KBM-7 (cell line): ENCODE measurements around the gene ZBTB12.
"Not testable (repeated sequence)": the region's sequence is repeated elsewhere in the genome, so short reads cannot be mapped to it uniquely, and the experiment has no call there.

ENCODE experiments used
- DNase-seq: peaks from one replicate; pipeline ENCODE4 v3.0.0-alpha.2; 2015
- in situ Hi-C: fragments of 300-500 bp; cut with MboI; formaldehyde crosslinking; loops from 2 replicates; pipeline ENCODE4 v1.14.3; 2020; ENCODE audit warnings: low sequenced_read_pairs, low pct_unique_long_range_greater_than_20kb, mixed read lengths

Gene ZBTB12

DNA sequence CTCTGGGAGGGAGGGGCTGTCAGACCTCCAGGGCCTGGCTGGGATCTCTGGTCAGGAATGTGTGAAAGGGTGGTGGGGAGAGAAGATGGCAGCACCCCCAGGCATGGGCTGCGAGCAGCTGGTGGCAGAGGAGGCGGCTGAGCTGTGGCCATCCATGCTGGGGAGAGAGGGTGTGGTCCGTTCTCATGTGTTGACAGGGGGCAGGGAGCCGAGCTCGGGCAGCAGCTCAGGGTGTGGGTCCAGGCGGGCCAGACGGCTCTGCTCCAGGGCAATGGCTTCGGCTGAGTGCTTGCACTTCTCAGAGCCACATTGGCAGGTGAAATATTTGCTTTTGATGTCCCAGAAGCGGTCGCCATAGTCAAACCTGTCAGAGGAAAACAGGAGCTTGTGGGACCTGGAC is 22.0 kb downstream of the ZBTB12 start:
- DNase-seq = no peak
- in situ Hi-C loops = no loop called here

DNA sequence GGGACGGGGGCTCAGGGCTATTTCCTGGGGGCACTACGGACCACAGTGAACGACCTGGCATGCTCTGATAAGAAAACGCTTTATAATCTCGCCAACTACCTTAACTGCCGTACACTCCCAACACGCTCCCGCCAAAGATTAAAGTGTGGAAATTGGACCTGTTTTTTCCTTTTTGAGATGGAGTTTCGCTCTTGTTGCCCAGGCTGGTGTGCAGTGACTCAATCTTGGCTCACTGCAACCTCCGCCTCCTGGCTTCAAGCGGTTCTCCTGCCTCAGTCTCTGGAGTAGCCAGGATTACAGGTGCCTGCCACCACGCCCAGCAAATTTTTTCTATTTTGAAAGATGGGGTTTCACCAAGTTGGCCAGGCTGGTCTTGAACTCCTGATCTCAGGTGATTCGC is 22.7 kb downstream of the ZBTB12 start:
- in situ Hi-C loops = no loop called here
- no peak for DNase-seq

DNA sequence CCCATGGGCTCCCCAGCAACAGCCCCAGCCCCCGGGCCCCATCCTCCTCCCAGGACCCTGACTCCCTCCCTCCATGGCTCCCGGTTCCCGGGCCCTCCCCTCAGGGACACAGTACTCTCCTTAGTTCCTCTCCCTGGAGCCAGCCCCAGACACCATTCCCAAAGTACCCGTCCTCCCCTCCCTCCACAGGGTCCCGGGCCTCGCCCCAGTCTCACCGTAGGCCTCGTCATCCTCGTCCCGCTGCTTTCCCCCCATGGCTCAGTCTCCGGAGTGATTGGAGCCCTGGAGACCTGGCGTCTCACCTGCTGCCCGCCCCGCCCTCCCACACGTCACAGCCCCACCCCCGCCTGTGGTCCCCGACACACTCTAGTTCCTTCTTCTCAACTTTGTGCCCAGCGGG is 23.2 kb downstream of the ZBTB12 start, which contains the start of gene SLC44A4:
TSS of gene SLC44A4 (minus strand) at position 272 of the 400 bp plus-strand sequence. CDS start at position 255, 17 bp downstream.
- in situ Hi-C loops = no loop called here
- DNase-seq = no peak

DNA sequence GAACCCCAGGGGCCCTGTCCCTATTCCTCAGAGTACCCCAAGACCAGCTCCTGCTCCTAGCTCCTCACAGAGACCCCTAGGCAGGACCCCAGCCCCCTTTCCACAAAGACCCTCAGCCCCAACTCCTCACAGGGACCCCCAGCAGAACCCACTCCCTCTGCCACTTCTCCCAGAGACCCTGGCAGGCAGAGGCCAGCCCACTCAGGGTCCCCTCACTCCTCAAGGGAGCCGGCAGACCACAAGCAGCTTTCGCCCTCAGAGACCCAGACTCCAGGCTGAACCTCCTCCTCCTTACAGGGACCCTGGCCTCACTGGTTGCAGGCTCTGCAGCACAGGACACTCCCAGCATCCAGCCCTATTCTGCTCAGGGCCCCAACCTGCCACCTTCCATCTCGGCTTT is 23.7 kb downstream of the ZBTB12 start:
- DNase-seq = no peak
- in situ Hi-C loops = no loop called here

DNA sequence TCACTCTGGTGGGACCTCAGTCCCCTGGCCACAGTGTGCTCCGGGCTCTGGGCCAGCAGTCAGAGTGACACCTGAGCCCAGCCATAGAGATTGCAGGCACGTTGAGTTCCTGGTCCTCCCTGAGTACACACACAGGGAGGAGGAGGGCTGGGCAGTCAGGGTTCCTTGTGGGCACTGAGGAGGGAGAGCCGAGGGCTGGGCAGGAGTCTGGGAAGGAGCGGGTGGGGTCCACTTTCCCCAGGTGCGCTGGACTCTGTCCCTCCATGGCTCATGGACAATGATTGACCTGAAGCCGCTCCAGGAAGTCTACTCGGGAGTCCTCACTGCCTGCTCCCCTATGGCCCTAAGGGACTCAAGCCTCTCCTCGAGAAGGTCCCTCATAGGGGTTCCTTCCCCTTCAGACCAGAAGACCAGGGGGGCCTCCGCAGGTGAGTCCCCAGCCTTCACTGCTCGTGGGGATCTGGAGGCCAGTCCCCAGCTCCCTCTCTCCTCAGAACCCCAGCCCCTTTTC is 24.2 kb downstream of the ZBTB12 start:
- no peak for DNase-seq
- in situ Hi-C loops = no loop called here

DNA sequence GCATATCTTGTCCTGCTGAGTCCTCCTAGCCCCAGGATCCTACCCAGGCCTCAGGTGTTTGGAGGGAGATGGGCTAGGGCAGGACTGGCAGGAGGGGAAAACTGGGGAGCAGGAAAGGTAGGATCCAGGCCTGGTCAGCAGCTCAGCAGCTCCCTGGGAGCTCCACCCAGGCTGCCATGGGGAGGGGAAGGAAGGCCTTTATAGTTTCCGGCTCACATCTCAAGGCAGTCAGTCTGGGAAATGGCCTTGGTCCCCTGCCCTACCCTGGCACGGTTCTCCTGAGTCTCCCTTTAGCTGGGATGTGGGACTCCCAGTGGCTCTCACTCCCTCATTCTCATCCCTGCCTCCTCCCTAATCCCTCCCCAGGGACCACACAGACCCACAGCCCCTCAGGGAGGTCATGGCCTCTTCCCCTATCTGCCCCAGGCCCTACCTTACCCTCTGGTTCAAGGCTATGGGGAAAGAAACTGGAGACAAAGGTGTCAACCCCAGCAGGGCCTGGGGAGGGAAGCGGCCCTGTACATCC is 24.7 kb downstream of the ZBTB12 start:
- in situ Hi-C loops = no loop called here
- no peak for DNase-seq

DNA sequence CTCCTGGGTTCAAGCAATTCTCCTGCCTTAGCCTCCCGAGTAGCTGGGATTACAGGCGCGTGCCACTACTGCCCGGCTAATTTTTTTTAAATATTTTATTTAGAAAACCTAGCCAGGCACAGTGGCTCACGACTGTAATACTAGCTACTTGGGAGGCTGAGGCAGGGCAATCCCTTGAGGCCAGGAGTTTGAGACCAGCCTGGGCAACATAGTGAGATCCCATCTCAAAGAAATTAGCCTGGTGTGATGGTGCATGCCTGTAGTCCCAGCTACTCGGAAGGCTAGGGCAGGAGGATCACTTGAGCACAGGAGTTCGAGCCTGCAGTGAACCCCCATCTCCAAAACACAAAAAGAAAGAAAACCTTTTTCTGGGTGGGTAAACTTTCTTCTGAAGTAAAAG is 25.5 kb downstream of the ZBTB12 start:
- in situ Hi-C loops = no loop called here
- no peak for DNase-seq

DNA sequence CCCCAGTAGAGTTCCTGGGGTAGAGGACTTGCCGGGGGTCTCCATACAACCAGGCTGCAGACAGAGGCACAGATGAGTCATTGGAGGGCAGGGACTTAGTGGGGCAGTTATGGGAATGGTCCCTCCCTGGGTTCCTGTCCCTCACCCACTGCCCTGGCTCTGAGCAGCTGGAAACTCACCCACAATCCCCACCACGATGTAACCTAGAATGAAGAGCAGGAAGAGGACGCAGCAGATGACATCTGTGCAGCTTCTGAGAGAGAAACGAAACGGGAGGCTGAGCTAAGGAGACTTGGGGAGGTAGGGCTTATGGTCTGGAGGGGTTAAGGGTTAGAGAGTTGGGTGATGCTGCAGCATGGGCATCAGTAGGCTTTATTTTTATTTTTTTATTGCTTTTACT is 26.0 kb downstream of the ZBTB12 start:
- no peak for DNase-seq
- in situ Hi-C loops = no loop called here

DNA sequence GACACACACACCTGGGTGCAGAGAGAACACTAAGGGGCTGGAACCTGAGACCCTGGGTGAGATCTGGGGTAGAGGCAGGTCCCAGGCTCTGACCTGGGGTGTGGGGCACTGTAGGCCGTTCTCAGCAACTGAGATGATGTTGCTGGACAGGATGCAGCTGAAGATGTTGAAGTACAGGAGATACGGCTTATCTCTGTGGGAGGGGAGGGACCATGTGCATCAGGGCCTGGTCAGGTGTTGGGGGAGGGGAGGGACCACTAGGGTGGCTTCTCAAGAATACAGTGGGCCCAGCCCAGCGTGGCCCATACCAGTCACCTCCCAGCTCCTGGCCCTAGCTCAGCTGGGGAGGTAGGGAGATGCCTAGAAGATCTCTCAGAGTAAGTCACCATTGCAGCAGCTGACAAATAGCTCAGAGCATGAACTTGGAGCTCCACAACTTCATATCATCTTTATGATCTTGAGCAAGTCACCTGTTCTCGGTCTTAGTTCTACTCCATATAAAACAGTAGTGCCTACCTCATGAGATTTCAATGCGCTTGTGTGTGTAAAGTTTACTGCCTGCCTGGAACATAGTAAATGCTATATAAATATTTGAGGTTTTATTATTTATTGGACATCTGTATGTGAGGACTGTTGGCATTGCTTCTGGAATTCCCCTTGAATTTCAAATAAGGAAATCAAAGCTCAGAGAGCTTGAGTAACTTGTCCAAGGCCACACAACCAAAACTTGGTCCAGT is 26.9 kb downstream of the ZBTB12 start:
- DNase-seq = no peak
- in situ Hi-C loops = no loop called here

DNA sequence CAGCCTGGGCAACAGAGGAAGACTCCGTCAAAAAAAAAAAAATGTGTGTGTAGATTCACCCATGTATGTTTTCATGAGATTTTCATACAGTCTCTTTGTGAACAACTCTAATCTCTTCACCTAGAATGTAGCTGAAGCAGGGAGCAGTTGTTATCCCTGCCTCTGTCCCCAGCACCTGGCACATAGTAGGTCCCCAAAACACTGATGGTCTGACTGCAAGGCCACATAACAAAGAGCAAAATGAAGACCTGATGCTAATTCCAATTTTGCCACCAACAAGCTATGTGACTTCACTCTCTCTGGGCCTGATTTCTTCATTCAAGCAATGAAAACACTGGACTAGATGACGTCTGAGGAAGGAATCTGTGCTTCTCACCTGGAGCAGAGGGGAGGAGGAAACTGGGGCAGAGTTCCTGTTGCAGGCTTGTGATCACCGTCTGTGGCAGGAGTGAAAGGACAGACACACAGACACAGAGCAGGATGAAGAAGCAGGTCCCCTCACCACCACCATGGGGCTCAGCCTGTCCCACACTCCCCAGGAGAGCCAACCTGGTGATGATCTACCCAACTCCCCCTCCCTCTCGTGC is 27.7 kb downstream of the ZBTB12 start:
- DNase-seq = no peak
- in situ Hi-C loops = no loop called here

DNA sequence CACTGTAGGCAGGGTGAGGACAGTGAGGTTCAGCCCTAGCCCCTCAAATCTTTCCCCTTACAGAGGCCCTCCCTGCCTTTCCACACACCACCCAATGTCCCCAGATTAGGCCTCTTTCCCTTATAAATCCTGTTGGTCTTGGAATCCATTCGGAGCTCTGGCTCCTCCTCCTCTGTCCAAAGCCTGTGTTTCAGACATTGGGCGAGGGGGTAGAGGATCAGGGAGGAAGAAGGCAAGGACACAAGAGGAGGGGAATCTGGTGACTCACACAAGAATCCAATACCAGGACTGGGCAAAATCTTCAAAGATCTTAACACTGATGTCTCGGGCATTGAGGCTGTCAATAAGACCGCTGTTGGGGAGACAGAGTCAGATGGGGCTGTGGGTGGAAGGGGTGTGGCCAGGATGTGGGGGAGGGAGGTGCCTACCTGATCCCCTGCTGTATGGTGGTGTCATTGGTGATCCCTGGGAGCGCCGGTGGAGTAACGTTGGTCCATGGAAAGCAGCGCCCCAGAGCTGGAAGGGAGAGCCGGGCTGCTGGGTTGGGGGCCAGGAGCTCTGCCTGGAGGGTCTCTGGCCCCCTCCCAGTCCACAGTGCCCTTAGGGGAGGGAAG is 30.7 kb downstream of the ZBTB12 start:
- DNase-seq = no peak
- in situ Hi-C loops = no loop called here

DNA sequence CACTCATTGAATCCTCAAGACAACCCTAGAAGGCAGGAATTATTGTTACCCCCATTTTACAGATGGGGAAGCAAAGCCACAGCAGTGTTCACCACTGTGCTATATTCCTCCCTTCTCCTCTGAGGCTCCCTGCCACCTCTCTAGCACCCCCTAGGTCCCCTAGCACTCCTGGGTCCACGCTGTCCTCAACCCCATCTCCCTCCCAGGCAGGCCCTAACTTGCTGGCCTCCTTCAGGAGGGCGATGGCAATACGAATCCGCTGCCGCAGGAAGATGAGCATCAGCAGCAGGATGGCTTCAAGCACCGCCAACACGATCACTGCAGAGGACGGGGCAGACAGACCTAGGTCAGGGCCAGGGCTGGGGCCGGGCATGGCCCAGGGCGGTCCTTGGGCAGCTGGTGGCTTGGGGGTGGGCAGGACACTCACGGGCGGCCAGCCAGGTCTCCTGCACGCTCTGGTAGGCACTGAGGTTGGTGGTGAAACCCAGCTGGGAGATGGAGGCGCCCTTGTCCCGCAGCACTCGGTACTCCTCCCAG is 31.4 kb downstream of the ZBTB12 start:
- in situ Hi-C loops = no loop called here
- no peak for DNase-seq

DNA sequence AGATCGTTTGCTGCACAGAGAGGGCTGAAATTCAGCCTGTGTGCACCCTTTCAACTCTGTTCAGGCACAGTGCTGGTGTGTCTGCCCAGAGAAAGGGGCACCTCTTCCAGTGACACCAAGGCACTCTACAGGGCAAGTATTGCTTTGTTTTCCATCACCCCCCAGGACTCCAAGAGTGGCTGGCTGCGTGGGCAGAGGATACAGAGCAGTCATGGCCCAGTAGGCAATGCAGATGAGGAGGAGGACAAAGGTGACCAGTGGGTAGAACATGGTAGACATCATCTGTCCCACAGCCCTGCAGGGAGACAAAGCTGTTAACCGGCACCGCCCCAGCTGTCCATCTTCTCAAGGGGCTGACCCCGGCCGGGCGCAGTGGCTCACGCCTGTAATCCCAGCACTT is 32.5 kb downstream of the ZBTB12 start:
- in situ Hi-C loops = no loop called here
- no peak for DNase-seq

DNA sequence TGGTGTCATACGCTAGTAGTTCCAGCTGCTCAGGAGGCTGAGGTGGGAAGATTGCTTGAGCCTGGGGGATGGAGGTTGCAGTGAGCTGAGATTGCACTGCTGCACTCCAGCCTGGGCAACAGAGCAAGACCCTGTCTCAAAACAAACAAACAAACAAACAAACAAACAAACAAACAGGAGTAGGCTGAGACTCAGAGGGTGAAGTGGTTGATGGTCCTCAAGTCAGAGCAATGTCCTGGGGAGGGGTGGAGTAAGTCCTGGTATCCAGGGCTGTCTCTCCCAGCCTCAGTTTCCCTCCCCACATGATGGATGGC is 33.3 kb downstream of the ZBTB12 start:
- DNase-seq, in situ Hi-C loops: not testable (repeated sequence)

DNA sequence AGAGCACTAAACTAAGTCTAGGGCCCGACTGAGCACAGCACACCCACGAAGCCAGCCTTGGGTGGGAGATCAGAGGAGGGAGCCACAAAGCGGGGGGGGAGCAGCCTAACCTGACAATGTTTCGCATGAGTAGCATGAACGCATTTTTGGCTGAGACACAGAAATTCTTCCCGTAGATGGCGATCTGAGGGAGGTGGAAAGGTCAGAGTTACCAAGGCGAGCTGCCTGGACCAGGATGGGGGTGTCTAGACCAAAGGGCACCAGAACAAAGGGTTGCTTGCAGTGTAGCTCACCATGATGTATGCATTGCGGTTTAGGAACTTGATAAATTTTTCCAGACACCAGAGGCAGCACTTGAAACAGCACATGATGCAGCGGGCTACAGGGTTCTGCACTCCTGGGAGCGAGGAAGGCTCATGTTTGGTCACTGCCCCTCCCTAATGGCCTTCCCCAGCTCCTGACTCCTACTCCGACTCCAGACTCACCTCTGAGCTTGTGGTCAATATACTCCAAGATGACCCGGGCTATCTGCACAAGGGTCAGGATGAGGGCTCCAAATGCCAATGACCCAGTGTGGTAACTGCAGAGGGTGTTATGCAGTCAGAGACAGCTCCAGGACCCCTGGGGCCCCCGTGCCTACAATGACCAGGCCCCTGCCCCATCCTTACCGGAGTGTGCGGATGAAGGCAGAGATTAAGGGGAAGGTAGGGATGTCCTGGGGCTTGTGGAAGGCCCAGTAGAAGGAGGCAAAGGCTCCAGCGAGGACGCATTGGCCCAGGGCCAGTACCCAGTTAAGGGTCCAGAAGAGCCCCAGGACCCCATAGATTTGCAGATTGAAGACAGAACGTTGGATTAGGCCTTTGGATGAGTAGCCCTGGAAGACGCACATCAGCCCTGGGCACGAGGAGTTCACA is 36.4 kb downstream of the ZBTB12 start:
- in situ Hi-C loops = no loop called here
- no peak for DNase-seq

DNA sequence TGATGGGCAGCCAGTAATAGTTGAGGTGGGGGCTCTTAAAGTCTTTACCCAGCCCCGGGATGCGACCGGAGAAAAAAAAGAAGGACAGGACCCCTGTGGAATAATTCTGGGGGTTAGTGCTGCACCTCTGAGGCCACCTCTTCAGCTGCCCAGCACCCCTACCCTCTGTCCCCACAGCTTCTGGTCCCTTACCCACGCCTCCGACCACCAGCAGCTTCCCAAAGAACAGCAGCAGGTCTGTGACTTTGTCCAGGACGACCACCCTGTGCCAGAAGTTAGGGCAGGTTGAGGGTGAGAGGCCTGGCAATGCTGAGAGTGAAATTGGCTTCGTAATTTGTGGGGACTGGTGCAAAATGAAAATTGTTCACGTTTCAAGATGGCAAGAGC is 37.1 kb downstream of the ZBTB12 start:
- DNase-seq = no peak
- in situ Hi-C loops = no loop called here

DNA sequence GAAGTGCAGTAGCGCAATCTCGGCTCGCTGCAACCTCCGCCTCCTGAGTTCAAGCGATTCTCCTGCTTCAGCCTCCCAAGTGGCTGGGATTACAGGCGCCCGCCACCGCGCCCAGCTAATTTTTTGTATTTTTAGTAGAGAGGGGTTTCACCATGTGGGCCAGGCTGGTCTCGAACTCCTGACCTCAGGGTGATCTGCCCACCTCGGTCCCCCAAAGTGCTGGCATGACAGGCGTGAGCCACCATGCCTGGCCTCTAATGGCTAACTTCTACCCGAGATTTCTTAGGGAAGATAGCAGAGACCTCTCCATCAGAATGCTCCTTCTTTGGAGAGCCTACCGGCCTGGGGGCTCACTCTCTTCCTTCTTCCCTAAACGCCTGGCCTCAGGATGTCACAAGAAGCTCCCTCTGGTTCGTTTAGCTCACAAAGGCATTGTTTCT is 37.7 kb downstream of the ZBTB12 start:
- DNase-seq, in situ Hi-C loops: not testable (repeated sequence)

DNA sequence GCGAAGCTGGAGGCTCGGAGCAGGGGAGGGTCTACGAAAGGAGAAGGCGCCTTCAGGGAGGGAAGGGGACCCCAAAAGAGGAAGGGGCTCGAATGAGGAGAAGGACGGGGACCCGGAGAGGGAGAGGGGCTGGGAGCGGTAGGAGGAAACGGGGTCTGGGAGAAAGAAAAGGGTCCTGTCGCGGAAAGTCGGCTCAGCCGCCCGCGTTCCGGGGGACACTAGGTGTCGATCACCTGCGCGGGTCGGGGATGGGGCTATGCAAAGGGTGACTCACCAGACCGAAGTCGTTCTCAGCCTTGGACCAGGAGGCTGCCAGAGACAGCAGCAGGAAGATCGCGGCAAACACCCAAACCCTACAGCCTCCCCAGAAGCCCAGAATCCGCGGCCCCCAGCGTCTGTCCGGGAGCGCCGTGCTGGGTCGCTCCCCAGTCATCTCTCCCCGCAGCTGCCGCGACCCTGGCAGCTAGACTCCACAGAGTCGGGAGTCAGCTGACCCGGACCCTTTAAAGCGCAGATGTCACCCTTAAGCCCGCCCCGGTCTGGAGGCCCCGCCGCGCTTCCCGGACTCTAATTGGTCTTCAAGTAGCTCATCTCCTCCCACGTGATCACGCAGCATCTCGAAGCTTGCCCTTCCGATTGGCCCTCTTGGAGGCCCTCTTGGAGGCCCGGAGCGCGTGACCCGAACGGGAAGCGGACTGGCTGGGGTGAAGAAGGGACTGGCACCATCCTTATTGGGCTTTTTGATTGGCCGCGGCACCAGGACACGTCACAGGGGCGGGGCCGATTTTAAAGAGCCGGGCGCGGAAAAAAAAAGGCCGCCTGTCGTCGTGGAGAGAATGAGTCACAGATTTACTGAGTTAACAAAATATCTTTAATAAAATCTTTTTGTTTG is 39.3 kb downstream of the ZBTB12 start, which contains the start of gene NEU1:
TSS of gene NEU1 (minus strand) at position 478 of the 892 bp plus-strand sequence. CDS start at position 433, 45 bp downstream.
- in situ Hi-C loops = no loop called here
- DNase-seq = peak; percentile 100
